HL-60 (cell line): ENCODE data around the gene PTGER3.
"Not testable (repeated sequence)": the region's sequence is repeated elsewhere in the genome, so short reads cannot be mapped to it uniquely, and the experiment has no call there.

Source experiments
- CTCF ChIP-seq: IDR thresholded peaks from one replicate; pipeline ENCODE4 v1.5.1; 2011; ENCODE audit warnings: low read length, control low read depth, inconsistent platforms; ENCODE audit not compliant: insufficient read depth
- GABPA ChIP-seq: IDR thresholded peaks from 2 replicates; pipeline ENCODE4 v1.6.1; 2012; ENCODE audit warnings: low read depth
- POLR2AphosphoS5 ChIP-seq: IDR thresholded peaks from 2 replicates; pipeline ENCODE4 v1.6.1; 2012; ENCODE audit warnings: low read depth
- REST ChIP-seq: IDR thresholded peaks from 2 replicates; pipeline ENCODE4 v1.6.1; 2012; ENCODE audit warnings: low read depth; ENCODE audit not compliant: insufficient replicate concordance
- SPI1 ChIP-seq: IDR thresholded peaks from 2 replicates; pipeline ENCODE4 v1.6.1; 2012; ENCODE audit warnings: low read depth, mild to moderate bottlenecking, borderline replicate concordance

- TF ChIP-seq REST, POLR2AphosphoS5, CTCF, SPI1, GABPA: not testable (repeated sequence)
These were observed 61.8 kb downstream of the PTGER3 start for GRCh38 chr1:70985776-70986225.
